ENCODE results near the gene TM4SF18.

DNA sequence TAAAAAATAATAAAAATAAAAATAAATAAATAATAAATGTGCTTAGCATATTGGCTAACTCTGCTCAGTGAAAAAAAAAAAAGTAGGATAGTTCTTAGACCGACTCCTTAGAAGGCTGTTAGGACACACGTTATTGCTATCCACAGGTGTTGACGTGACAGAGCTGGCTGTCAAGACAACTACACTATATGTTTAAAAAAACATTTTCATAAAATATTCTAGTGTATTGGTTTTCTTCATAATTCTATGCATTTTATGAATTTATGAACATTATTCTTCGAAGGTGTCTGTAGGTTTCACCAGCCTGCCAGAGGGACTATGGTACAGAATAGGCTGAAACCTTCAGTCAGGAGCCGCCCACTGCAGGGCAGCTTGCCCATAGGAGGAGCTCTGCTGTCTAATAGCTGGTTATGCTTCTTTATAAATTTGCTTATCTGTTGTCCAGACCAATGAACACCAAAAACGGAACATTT is 34.8 kb upstream of the TM4SF18 start:
- TF ChIP-seq CTCF (optimal IDR thresholded peaks at IDR 0.05 in 1 of 3, IDR thresholded peaks at IDR 0.05 in 1 of 3, conservative IDR thresholded peaks at IDR 0.05 in 1 of 3; ENCODE audit: extremely low read depth in 1 of 3, insufficient read depth in 2 of 3, low read length in 3 of 3) (peak in 1 of 3 experiments; percentile 17), EZH2 (IDR thresholded peaks at IDR 0.05; ENCODE audit: low read length) (no peak)
